GM23338 (cell line): ENCODE measurements around the gene COBL. TPM values are rescaled to one million over a fixed set of nuclear protein-coding genes. Genes with fewer than 3 reads are reported as not detected.

ENCODE experiments used
- ATAC-seq: fragments of 200-7000 bp; cut with Tn5 transposase; 3 replicates; pipeline ENCODE4 v1.9.1; 2020
- DNase-seq: peaks from one replicate; pipeline ENCODE4 v3.0.0-alpha.2; 2015; ENCODE audit warnings: low spot score
- H2AFZ ChIP-seq: fragments of 200-600 bp; sonication (generic); 2 replicates; pipeline ENCODE4 v1.8.0; 2016; ENCODE audit warnings: antibody characterized with exemption, mild to moderate bottlenecking, moderate library complexity
- H3F3A ChIP-seq: fragments of 200-600 bp; sonication (generic); replicated peaks from 2 replicates; pipeline ENCODE4 v1.8.0; 2017; ENCODE audit warnings: antibody characterized with exemption, mixed run types, low read depth
- H3K27ac ChIP-seq: fragments of 200-600 bp; sonication (generic); 2 replicates; pipeline ENCODE4 v1.6.1; 2016; ENCODE audit warnings: low read depth
- H3K27me3 ChIP-seq: fragments of 200-600 bp; sonication (generic); 2 replicates; pipeline ENCODE4 v1.8.0; 2016; ENCODE audit warnings: mild to moderate bottlenecking, mixed run types, moderate library complexity; ENCODE audit not compliant: insufficient read depth
- H3K36me3 ChIP-seq: fragments of 200-600 bp; sonication (generic); 2 replicates; pipeline ENCODE4 v1.8.0; 2016; ENCODE audit warnings: mild to moderate bottlenecking; ENCODE audit not compliant: insufficient read depth
- H3K4me1 ChIP-seq: fragments of 200-600 bp; sonication (generic); 2 replicates; pipeline ENCODE4 v1.8.0; 2016; ENCODE audit warnings: mild to moderate bottlenecking, moderate library complexity; ENCODE audit not compliant: insufficient read depth
- H3K4me2 ChIP-seq: fragments of 200-600 bp; sonication (generic); 2 replicates; pipeline ENCODE4 v1.7.1; 2017; ENCODE audit warnings: mixed run types
- H3K4me3 ChIP-seq: fragments of 200-600 bp; sonication (generic); 2 replicates; pipeline ENCODE4 v1.6.1; 2016; ENCODE audit warnings: mixed run types
- H3K79me2 ChIP-seq: fragments of 200-600 bp; sonication (generic); replicated peaks from 2 replicates; pipeline ENCODE4 v1.8.0; 2017; ENCODE audit warnings: mild to moderate bottlenecking; ENCODE audit not compliant: insufficient read depth
- H3K9me2 ChIP-seq: fragments of 200-600 bp; sonication (generic); 2 replicates; pipeline ENCODE4 v1.8.0; 2017; ENCODE audit not compliant: insufficient read depth
- H4K20me1 ChIP-seq: fragments of 200-600 bp; sonication (generic); replicated peaks from 2 replicates; pipeline ENCODE4 v1.8.0; 2017; ENCODE audit warnings: mild to moderate bottlenecking; ENCODE audit not compliant: insufficient read depth
- H3K27ac Mint-ChIP-seq: 2 replicates; pipeline ENCODE4 v1.8.0; 2020; ENCODE audit warnings: inconsistent platforms, mild to moderate bottlenecking, moderate library complexity, mixed read lengths
- H3K27me3 Mint-ChIP-seq: 3 replicates; pipeline ENCODE4 v1.8.0; 2022; ENCODE audit warnings: low read depth, mild to moderate bottlenecking, moderate library complexity, mixed read lengths, inconsistent platforms; ENCODE audit not compliant: insufficient read depth, poor library complexity
- H3K36me3 Mint-ChIP-seq: 3 replicates; pipeline ENCODE4 v1.8.0; 2021; ENCODE audit warnings: low read depth, mild to moderate bottlenecking, inconsistent platforms, moderate library complexity, mixed read lengths
- H3K4me1 Mint-ChIP-seq: 3 replicates; pipeline ENCODE4 v1.8.0; 2020; ENCODE audit warnings: mild to moderate bottlenecking, inconsistent platforms, mixed read lengths
- H3K4me3 Mint-ChIP-seq: 3 replicates; pipeline ENCODE4 v1.8.0; 2021; ENCODE audit warnings: moderate library complexity, mild to moderate bottlenecking, inconsistent platforms, mixed read lengths
- H3K9me3 Mint-ChIP-seq: 3 replicates; pipeline ENCODE4 v1.8.0; 2020; ENCODE audit warnings: moderate library complexity, mild to moderate bottlenecking, inconsistent platforms, mixed read lengths
- CREB1 ChIP-seq: fragments of 250-450 bp; sonication (Bioruptor Pico); IDR thresholded peaks from 2 replicates; pipeline ENCODE4 v1.5.0; 2020; ENCODE audit warnings: low read depth, mild to moderate bottlenecking, moderate library complexity
- EZH2 ChIP-seq: fragments of 200-600 bp; sonication (generic); IDR thresholded peaks from one replicate; pipeline ENCODE4 v1.8.0; 2017; ENCODE audit warnings: antibody characterized with exemption, mild to moderate bottlenecking, low read depth; ENCODE audit not compliant: unreplicated experiment
- EZH2phosphoT487 ChIP-seq: fragments of 200-600 bp; sonication (generic); IDR thresholded peaks from one replicate; pipeline ENCODE4 v1.8.1; 2018; ENCODE audit warnings: antibody characterized with exemption; ENCODE audit not compliant: unreplicated experiment
- JUNB ChIP-seq: IDR thresholded peaks from one replicate; pipeline ENCODE4 v1.6.1; 2016; ENCODE audit warnings: antibody characterized with exemption; ENCODE audit not compliant: unreplicated experiment
- NANOG ChIP-seq: IDR thresholded peaks from 2 replicates; pipeline ENCODE4 v1.6.1; 2016; ENCODE audit warnings: antibody characterized with exemption, borderline replicate concordance
- POLR2AphosphoS5 ChIP-seq: IDR thresholded peaks from 2 replicates; pipeline ENCODE4 v1.6.1; 2016; ENCODE audit warnings: antibody characterized with exemption, low read depth
- REST ChIP-seq: IDR thresholded peaks from one replicate; pipeline ENCODE4 v1.6.1; 2018; ENCODE audit warnings: antibody characterized with exemption; ENCODE audit not compliant: unreplicated experiment
- STAT1 ChIP-seq: IDR thresholded peaks from one replicate; pipeline ENCODE4 v1.6.1; 2016; ENCODE audit warnings: antibody characterized with exemption; ENCODE audit not compliant: unreplicated experiment
- ZNF114 ChIP-seq: fragments of 250-450 bp; sonication (Bioruptor Pico); IDR thresholded peaks from 2 replicates; pipeline ENCODE4 v1.5.0; 2020; ENCODE audit warnings: mild to moderate bottlenecking, moderate library complexity
- polyA plus RNA-seq: library from polyadenylated mRNA; unstranded; fragments of >200 nt; fragmentation: Nextera tagmentation; extraction: Ambion mirVana; gene quantifications from 2 replicates; pipeline ENCODE4 v1.2.1, GENCODE V29; 2016
- total RNA-seq: library from RNA; depleted of rRNA; stranded (reverse); fragments of >200 nt; shearing (Covaris generic); gene quantifications from 2 replicates; pipeline ENCODE4 v1.2.3, GENCODE V29; 2014
- TF ChIP-seq, protein P1 (sequence below): IDR thresholded peaks from 2 replicates; pipeline ENCODE4 v1.6.1; 2016; ENCODE audit warnings: antibody characterized with exemption
- TF ChIP-seq, protein P2 (sequence below), 2 experiments: fragments of 200-600 bp in 1 of 2; sonication (generic) in 1 of 2; conservative IDR thresholded peaks; 2 replicates each; pipeline versions ENCODE4 v1.5.1 to v1.6.1; 2016 to 2017; ENCODE audit warnings: antibody characterized with exemption in 2 of 2, low read depth in 2 of 2, mild to moderate bottlenecking in 2 of 2, moderate library complexity in 1 of 2

Gene COBL
- total and polyA plus RNA-seq, 2 experiments from 2014 or later: 18.3 to 51.9 TPM

GRCh38 chr7:51228386-51228958, 88.1 kb downstream of the COBL start:
- no peak overlapping the region for H3K4me2 ChIP-seq
- DNase-seq: no peak
- no peaks in the 10 kb centered on the region for H3K9me3 Mint-ChIP-seq
- ATAC-seq: no peak
- H3K27me3 ChIP-seq: no peaks in the 10 kb centered on the region
- H4K20me1 ChIP-seq: peaks cover 29% of the 10 kb centered on the region
- peaks cover 3% of the 10 kb centered on the region for H3K27me3 Mint-ChIP-seq
- H3K4me3 ChIP-seq: no peak overlapping the region
- H3K79me2 ChIP-seq: peaks cover 74% of the 10 kb centered on the region
- H3K9me2 ChIP-seq: no peaks in the 10 kb centered on the region
- no peak overlapping the region for H2AFZ ChIP-seq
- peaks cover 44% of the 10 kb centered on the region for H3K4me1 Mint-ChIP-seq
- peaks cover 15% of the 10 kb centered on the region for H3F3A ChIP-seq
- H3K36me3 Mint-ChIP-seq: no peaks in the 10 kb centered on the region
- TF ChIP-seq JUNB (no peak), CREB1 (CRISPR knock-in tag) (no peak), REST (no peak), EZH2 (no peak), POLR2AphosphoS5 (no peak), ZNF114 (CRISPR knock-in tag) (no peak), STAT1 (no peak), EZH2phosphoT487 (no peak), NANOG (no peak)
- TF ChIP-seq, protein P1, sequence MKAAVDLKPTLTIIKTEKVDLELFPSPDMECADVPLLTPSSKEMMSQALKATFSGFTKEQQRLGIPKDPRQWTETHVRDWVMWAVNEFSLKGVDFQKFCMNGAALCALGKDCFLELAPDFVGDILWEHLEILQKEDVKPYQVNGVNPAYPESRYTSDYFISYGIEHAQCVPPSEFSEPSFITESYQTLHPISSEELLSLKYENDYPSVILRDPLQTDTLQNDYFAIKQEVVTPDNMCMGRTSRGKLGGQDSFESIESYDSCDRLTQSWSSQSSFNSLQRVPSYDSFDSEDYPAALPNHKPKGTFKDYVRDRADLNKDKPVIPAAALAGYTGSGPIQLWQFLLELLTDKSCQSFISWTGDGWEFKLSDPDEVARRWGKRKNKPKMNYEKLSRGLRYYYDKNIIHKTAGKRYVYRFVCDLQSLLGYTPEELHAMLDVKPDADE: no peak
- TF ChIP-seq, protein P2, sequence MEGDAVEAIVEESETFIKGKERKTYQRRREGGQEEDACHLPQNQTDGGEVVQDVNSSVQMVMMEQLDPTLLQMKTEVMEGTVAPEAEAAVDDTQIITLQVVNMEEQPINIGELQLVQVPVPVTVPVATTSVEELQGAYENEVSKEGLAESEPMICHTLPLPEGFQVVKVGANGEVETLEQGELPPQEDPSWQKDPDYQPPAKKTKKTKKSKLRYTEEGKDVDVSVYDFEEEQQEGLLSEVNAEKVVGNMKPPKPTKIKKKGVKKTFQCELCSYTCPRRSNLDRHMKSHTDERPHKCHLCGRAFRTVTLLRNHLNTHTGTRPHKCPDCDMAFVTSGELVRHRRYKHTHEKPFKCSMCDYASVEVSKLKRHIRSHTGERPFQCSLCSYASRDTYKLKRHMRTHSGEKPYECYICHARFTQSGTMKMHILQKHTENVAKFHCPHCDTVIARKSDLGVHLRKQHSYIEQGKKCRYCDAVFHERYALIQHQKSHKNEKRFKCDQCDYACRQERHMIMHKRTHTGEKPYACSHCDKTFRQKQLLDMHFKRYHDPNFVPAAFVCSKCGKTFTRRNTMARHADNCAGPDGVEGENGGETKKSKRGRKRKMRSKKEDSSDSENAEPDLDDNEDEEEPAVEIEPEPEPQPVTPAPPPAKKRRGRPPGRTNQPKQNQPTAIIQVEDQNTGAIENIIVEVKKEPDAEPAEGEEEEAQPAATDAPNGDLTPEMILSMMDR (conservative IDR thresholded peaks at IDR 0.05; ENCODE audit: low read depth in 2 of 2): no peak
- no peaks in the 10 kb centered on the region for H3K36me3 ChIP-seq
- no peak overlapping the region for H3K27ac ChIP-seq
- H3K4me1 ChIP-seq: peaks cover 32% of the 10 kb centered on the region; the same call in 1 of the 2 replicates
- H3K27ac Mint-ChIP-seq: no peak overlapping the region
- H3K4me3 Mint-ChIP-seq: no peak overlapping the region
